OCI-LY3 (cell line): ENCODE data around the gene TTC28.
"Not testable (repeated sequence)": the region's sequence is repeated elsewhere in the genome, so short reads cannot be mapped to it uniquely, and the experiment has no call there.

ENCODE experiments used
- CTCF ChIP-seq: fragments of 200-600, 300-600 bp; sonication (generic); IDR thresholded peaks from 2 replicates; pipeline ENCODE4 v1.5.1; 2014; ENCODE audit warnings: antibody characterized with exemption, low read length, low read depth
- EZH2phosphoT487 ChIP-seq: fragments of 200-600 bp; shearing (Covaris generic); IDR thresholded peaks from 2 replicates; pipeline ENCODE4 v1.6.1; 2018; ENCODE audit warnings: antibody characterized with exemption, mixed run types, low read depth

DNA sequence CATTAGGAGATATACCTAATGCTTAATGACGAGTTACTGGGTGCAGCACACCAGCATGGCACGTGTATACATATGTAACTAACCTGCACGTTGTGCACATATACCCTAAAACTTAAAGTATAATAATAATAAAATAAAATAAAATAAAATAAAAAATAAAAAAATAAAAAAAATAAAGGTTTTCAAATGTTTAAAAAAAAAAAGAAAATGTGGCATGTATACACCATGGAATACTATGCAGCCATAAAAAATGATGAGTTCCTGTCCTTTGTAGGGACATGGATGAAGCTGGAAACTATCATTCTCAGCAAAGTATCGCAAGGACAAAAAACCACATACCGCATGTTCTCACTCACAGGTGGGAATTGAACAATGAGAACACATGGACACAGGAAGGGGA lies 590.1 kb downstream of the TTC28 start:
- TF ChIP-seq CTCF, EZH2phosphoT487: not testable (repeated sequence)
